ENCODE measurements around the gene MAP3K6. TPM values are rescaled to one million over a fixed set of nuclear protein-coding genes. Genes with fewer than 3 reads are reported as not detected.

Gene MAP3K6
- total and polyA plus RNA-seq, 2 of the 13 experiments (the other 11 are each of a cell fraction or from before 2014, with no cell fraction given), result 2.7 to 3.2 TPM

- FAIRE-seq (no peak), ATAC-seq (peak; percentile 32), DNase-seq (ENCODE audit: low spot score) (peak; percentile 40)
- ChIA-PET CTCF (ENCODE audit: low intra/inter-chr PET ratio, low total read pairs) (interaction anchor here (1.3 to 2.4 kb wide), 4 partner anchors 38 to 99 kb away, joined by 4 to 17 read pairs (median 8); no protein-coding TSS in a partner anchor), POLR2A (interaction anchor here (0.6 to 1.8 kb wide), 4 partner anchors 18 to 211 kb away, joined by 3 to 6 read pairs (median 3); partner anchors contain the start of gene WASF2)
- in situ Hi-C loops (cut with HindIII; ENCODE audit: extremely low pct_ligation_motif_present, low pct_unique_long_range_greater_than_20kb), result no loop called here
- Histone ChIP-seq H4K20me1 (ENCODE audit: insufficient read depth, low read length) (no peaks in the 10 kb centered on the region), H3K4me1 (ENCODE audit: insufficient read depth, low read length) (peaks cover 28% of the 10 kb centered on the region), H3K27me3 (ENCODE audit: control insufficient read depth in 1 of 2, insufficient read depth in 2 of 2, low read length in 2 of 2) (peaks cover 0 to 2% of the 10 kb centered on the region in 2 experiments; a peak in 2 of 5 replicates), H3K9ac (ENCODE audit: insufficient read depth, low read depth, low read length) (no peak overlapping the region), H2AFZ (ENCODE audit: low read length) (no peak overlapping the region), H3K9me3 (ENCODE audit: low read length) (no peaks in the 10 kb centered on the region), H3K4me3 (replicated peaks in 1 of 3; ENCODE audit: insufficient read depth in 1 of 3, low read depth in 2 of 3, low read length in 3 of 3) (no peak overlapping the region), H3K4me2 (ENCODE audit: low read depth, low read length) (no peak overlapping the region), H3K27ac (ENCODE audit: extremely low read length, insufficient read depth, low read length) (no peak overlapping the region), H3K79me2 (ENCODE audit: insufficient read depth, low read length) (no peaks in the 10 kb centered on the region), H3K36me3 (replicated peaks in 1 of 2; ENCODE audit: control insufficient read depth in 1 of 2, insufficient read depth in 2 of 2, low read length in 2 of 2) (no peaks in the 10 kb centered on the region)
- BruUV-seq (replicated peaks), result no TSS peak
- intact Hi-C loops (cut with micrococcal nuclease; ENCODE audit: unreplicated experiment), result loop anchor here (1.0 to 10.0 kb wide), 2 partner anchors 38 to 269 kb away; no protein-coding TSS in a partner anchor
- 0% methylated on average over 7 of the region's 10 CpGs for WGBS (ENCODE audit: low lambda C conversion rate)
- TF ChIP-seq, protein P1, sequence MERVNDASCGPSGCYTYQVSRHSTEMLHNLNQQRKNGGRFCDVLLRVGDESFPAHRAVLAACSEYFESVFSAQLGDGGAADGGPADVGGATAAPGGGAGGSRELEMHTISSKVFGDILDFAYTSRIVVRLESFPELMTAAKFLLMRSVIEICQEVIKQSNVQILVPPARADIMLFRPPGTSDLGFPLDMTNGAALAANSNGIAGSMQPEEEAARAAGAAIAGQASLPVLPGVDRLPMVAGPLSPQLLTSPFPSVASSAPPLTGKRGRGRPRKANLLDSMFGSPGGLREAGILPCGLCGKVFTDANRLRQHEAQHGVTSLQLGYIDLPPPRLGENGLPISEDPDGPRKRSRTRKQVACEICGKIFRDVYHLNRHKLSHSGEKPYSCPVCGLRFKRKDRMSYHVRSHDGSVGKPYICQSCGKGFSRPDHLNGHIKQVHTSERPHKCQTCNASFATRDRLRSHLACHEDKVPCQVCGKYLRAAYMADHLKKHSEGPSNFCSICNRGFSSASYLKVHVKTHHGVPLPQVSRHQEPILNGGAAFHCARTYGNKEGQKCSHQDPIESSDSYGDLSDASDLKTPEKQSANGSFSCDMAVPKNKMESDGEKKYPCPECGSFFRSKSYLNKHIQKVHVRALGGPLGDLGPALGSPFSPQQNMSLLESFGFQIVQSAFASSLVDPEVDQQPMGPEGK (CRISPR knock-in tag; IDR thresholded peaks at IDR 0.05), result 0 out of 2 replicates have a peak, but pooled peaks have one; percentile 25
- TF ChIP-seq SALL1 (CRISPR knock-in tag; IDR thresholded peaks at IDR 0.05) (peak; percentile 36; the same call in 1 of the 2 replicates), MXI1 (IDR thresholded peaks at IDR 0.05; ENCODE audit: borderline replicate concordance, low read depth, low read length) (0 out of 3 replicates have a peak, but pooled peaks have one; percentile 9), YY1 (IDR thresholded peaks at IDR 0.05; ENCODE audit: insufficient read depth, insufficient replicate concordance, low read depth, low read length) (peak; percentile 43), MAFK (conservative IDR thresholded peaks at IDR 0.05 in 1 of 2, IDR thresholded peaks at IDR 0.05 in 1 of 2; ENCODE audit: low read length in 2 of 2) (no peak), CTCF (CRISPR knock-in tag; IDR thresholded peaks at IDR 0.05) (peak; percentile 85), GABPB1 (CRISPR knock-in tag; IDR thresholded peaks at IDR 0.05) (0 out of 2 replicates have a peak, but pooled peaks have one; percentile 26), STAG1 (CRISPR knock-in tag; IDR thresholded peaks at IDR 0.05) (peak; percentile 85), KDM2A (CRISPR knock-in tag; IDR thresholded peaks at IDR 0.05; ENCODE audit: borderline replicate concordance, low read depth) (peak; percentile 29; the same call in 1 of the 2 replicates), XRCC5 (optimal IDR thresholded peaks at IDR 0.05; ENCODE audit: low read length) (peak; percentile 39), RAD21 (CRISPR knock-in tag; IDR thresholded peaks at IDR 0.05) (peak; percentile 86), FLYWCH1 (CRISPR knock-in tag; IDR thresholded peaks at IDR 0.05) (no peak), ZFX (CRISPR knock-in tag; IDR thresholded peaks at IDR 0.05; ENCODE audit: low read depth) (0 out of 2 replicates have a peak, but pooled peaks have one; percentile 15)
- TF ChIP-seq, protein P2, sequence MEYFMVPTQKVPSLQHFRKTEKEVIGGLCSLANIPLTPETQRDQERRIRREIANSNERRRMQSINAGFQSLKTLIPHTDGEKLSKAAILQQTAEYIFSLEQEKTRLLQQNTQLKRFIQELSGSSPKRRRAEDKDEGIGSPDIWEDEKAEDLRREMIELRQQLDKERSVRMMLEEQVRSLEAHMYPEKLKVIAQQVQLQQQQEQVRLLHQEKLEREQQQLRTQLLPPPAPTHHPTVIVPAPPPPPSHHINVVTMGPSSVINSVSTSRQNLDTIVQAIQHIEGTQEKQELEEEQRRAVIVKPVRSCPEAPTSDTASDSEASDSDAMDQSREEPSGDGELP (IDR thresholded peaks at IDR 0.05; ENCODE audit: borderline replicate concordance, low read depth), result peak; percentile 41; the same call in 1 of the 2 replicates
Observed at GRCh38 chr1:27395441-27396195, 28.9 kb upstream of the MAP3K6 start.
